ENCODE data around the gene SEMA3A. TPM values are rescaled to one million over a fixed set of nuclear protein-coding genes. Genes with fewer than 3 reads are reported as not detected.

Gene SEMA3A
- polyA plus RNA-seq, 1 donor from 2014 or later, result 22.8 TPM

DNA sequence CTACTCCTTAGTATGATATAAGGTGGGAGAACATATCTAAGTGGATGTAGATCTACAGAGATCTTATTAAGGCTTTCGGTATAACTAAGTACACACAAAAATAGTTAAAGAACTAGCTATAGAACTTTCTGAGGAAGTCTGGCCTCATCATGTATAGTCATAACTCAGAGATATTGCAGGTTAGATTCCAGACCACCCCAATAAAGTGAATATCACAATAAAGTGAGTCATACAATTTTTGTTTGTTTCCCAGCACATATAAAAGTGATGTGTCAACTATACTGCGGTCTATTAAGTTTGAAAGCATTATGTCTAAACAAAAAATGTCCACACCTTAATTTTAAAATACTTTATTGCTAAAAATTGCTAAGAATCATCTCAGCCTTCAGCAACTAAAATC is 24.7 kb upstream of the SEMA3A start:
- H4K20me1 ChIP-seq (ENCODE audit: insufficient read depth), result no peaks in the 10 kb centered on the region
- H3K4me3 ChIP-seq (ENCODE audit: low read length), result no peak overlapping the region
- no peaks in the 10 kb centered on the region for H3K9me2 ChIP-seq (ENCODE audit: insufficient read depth, low read length)
- H3K27me3 ChIP-seq (ENCODE audit: insufficient read depth, low read depth, low read length), result no peaks in the 10 kb centered on the region
- H3K36me3 ChIP-seq (ENCODE audit: insufficient read depth, low read length), result no peaks in the 10 kb centered on the region
- TF ChIP-seq CTCF (IDR thresholded peaks at IDR 0.05; ENCODE audit: poor library complexity, severe bottlenecking), result no peak
- no peak for TF ChIP-seq RAD21 (conservative IDR thresholded peaks at IDR 0.05)
- TF ChIP-seq SMC3 (conservative IDR thresholded peaks at IDR 0.05; ENCODE audit: poor library complexity), result no peak
- no peak for TF ChIP-seq REST (IDR thresholded peaks at IDR 0.05; ENCODE audit: borderline replicate concordance)
- no peak for TF ChIP-seq MXI1 (conservative IDR thresholded peaks at IDR 0.05; ENCODE audit: poor library complexity, severe bottlenecking)
- TF ChIP-seq TAF1 (IDR thresholded peaks at IDR 0.05; ENCODE audit: low read depth), result no peak
- TF ChIP-seq EZH2 (IDR thresholded peaks at IDR 0.05; ENCODE audit: borderline replicate concordance, insufficient read depth, low read length, poor library complexity, severe bottlenecking), result no peak
- no peak for TF ChIP-seq POLR2AphosphoS5 (IDR thresholded peaks at IDR 0.05)
- no peak for TF ChIP-seq EP300 (conservative IDR thresholded peaks at IDR 0.05; ENCODE audit: poor library complexity, severe bottlenecking)
- H3K9me3 ChIP-seq (ENCODE audit: low read length), result no peaks in the 10 kb centered on the region
- no peak overlapping the region for H3K4me2 ChIP-seq (ENCODE audit: low read length)
- no peak overlapping the region for H3K27ac ChIP-seq (ENCODE audit: low read length)
- no peak overlapping the region for H2AFZ ChIP-seq (ENCODE audit: low read depth, low read length)
- H3K9ac ChIP-seq (ENCODE audit: low read length), result no peak overlapping the region
- H3K79me2 ChIP-seq (replicated peaks; ENCODE audit: insufficient read depth, low read length), result no peaks in the 10 kb centered on the region
- no peaks in the 10 kb centered on the region for H3F3A ChIP-seq (ENCODE audit: insufficient read depth, low read length, poor library complexity, severe bottlenecking)

DNA sequence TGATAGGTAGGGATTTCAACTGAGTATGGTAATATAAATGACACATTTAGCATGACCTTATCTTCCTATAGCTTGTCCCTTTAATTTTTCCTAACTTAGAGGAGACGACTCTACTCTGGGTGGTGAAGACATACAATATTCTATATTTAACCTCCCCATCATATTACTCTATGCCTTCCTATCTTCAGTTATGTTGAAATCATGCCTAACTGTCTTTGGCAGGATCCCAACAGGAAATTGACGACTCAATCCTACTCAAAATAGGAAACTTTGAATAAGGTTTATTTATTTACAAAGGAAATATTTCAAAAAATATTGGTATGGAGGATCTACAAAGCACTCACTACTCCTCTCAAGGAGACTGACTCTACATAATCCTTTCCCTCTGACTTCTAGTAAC is 24.1 kb upstream of the SEMA3A start:
- Histone ChIP-seq H3K27me3 (ENCODE audit: insufficient read depth, low read depth, low read length) (no peaks in the 10 kb centered on the region), H3K9ac (ENCODE audit: low read length) (no peak overlapping the region), H2AFZ (ENCODE audit: low read depth, low read length) (no peak overlapping the region), H3K36me3 (ENCODE audit: insufficient read depth, low read length) (no peaks in the 10 kb centered on the region), H4K20me1 (ENCODE audit: insufficient read depth) (no peaks in the 10 kb centered on the region), H3K79me2 (replicated peaks; ENCODE audit: insufficient read depth, low read length) (no peaks in the 10 kb centered on the region), H3K27ac (ENCODE audit: low read length) (no peak overlapping the region), H3F3A (ENCODE audit: insufficient read depth, low read length, poor library complexity, severe bottlenecking) (no peaks in the 10 kb centered on the region), H3K4me2 (ENCODE audit: low read length) (no peak overlapping the region), H3K4me3 (ENCODE audit: low read length) (no peak overlapping the region), H3K9me3 (ENCODE audit: low read length) (no peaks in the 10 kb centered on the region), H3K9me2 (ENCODE audit: insufficient read depth, low read length) (no peaks in the 10 kb centered on the region)
- TF ChIP-seq MXI1 (conservative IDR thresholded peaks at IDR 0.05; ENCODE audit: poor library complexity, severe bottlenecking) (no peak), EP300 (conservative IDR thresholded peaks at IDR 0.05; ENCODE audit: poor library complexity, severe bottlenecking) (no peak), EZH2 (IDR thresholded peaks at IDR 0.05; ENCODE audit: borderline replicate concordance, insufficient read depth, low read length, poor library complexity, severe bottlenecking) (no peak), TAF1 (IDR thresholded peaks at IDR 0.05; ENCODE audit: low read depth) (no peak), RAD21 (conservative IDR thresholded peaks at IDR 0.05) (no peak), POLR2AphosphoS5 (IDR thresholded peaks at IDR 0.05) (no peak), SMC3 (conservative IDR thresholded peaks at IDR 0.05; ENCODE audit: poor library complexity) (no peak), REST (IDR thresholded peaks at IDR 0.05; ENCODE audit: borderline replicate concordance) (no peak), CTCF (IDR thresholded peaks at IDR 0.05; ENCODE audit: poor library complexity, severe bottlenecking) (no peak)

Measured in neural cell (in vitro differentiated cells).